ENCODE data around the gene MYO5B. TPM values are rescaled to one million over a fixed set of nuclear protein-coding genes. Genes with fewer than 3 reads are reported as not detected.

MYO5B gene
- total and polyA plus RNA-seq, 9 of the 15 experiments (the other 6 are each of a cell fraction or from before 2014, with no cell fraction given), result 0.07 to 0.42 (median 0.28) TPM

GRCh38 chr18:50163505-50163904 is 31.4 kb downstream of the MYO5B start (continued):
- TF ChIP-seq ELK3 (CRISPR knock-in tag; IDR thresholded peaks at IDR 0.05), result no peak
- no peak for TF ChIP-seq HNRNPH1 (optimal IDR thresholded peaks at IDR 0.05; ENCODE audit: low read depth, low read length)
- TF ChIP-seq, protein P1, sequence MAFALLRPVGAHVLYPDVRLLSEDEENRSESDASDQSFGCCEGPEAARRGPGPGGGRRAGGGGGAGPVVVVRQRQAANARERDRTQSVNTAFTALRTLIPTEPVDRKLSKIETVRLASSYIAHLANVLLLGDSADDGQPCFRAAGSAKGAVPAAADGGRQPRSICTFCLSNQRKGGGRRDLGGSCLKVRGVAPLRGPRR (CRISPR knock-in tag; IDR thresholded peaks at IDR 0.05), result no peak
- TF ChIP-seq CEBPG (CRISPR knock-in tag; IDR thresholded peaks at IDR 0.05), result no peak
- no peak for TF ChIP-seq CEBPG (tag; conservative IDR thresholded peaks at IDR 0.05 in 1 of 2, IDR thresholded peaks at IDR 0.05 in 1 of 2)
- TF ChIP-seq SREBF1 (IDR thresholded peaks at IDR 0.05; ENCODE audit: borderline replicate concordance, low read depth, low read length), result no peak

DNA sequence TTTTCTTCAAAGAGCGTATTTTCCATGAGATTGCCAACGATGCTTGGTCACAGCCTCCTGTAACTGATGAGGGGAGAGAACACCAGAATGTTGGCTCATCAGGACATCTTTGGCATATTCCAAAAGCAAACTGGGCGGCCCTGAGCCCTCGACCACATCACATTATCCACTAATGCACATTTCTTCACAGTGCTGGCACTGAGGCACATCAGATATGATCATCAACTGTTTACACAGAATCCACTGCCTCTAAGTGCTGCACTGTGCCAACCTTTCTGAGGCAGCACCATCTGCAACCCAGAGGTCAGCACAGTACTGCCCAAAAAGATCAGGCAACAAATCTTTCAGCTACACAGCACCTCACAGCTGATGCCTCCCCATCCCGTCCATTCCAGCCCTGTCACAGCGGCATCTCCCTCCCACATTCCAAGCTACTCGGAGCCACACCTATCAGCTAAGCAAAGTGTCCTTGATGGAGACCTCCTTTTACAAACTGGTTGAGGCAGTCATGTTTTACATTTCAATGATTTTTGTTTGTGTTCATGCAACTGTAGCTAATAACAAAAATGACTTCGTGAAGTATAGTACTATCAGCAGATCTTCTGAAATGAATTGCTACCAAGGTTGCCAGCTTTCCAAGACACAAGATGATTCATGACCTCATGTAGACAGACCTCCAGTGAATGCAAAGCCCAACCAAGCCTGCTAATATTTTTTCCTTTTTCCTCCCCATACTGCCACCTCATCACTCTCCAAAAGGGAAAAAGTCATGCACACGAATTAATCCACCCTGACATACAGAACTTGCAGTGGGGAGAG is 32.3 kb downstream of the MYO5B start:
- H3K79me2 ChIP-seq (ENCODE audit: control insufficient read depth, insufficient read depth, low read length), result no peaks in the 10 kb centered on the region
- TF ChIP-seq NFATC3 (IDR thresholded peaks at IDR 0.05), result no peak
- TF ChIP-seq NEUROD1 (IDR thresholded peaks at IDR 0.05; ENCODE audit: borderline replicate concordance, low read depth, low read length, partially characterized antibody), result no peak
- no peak for TF ChIP-seq ELF2 (CRISPR knock-in tag; IDR thresholded peaks at IDR 0.05)
- no peak for TF ChIP-seq SMAD2 (IDR thresholded peaks at IDR 0.05; ENCODE audit: low read depth, low read length)
- no peak for TF ChIP-seq ATF3 (IDR thresholded peaks at IDR 0.05)
- no peak for TF ChIP-seq ATF3 (CRISPR knock-in tag; conservative IDR thresholded peaks at IDR 0.05)
- TF ChIP-seq KLF1 (tag; IDR thresholded peaks at IDR 0.05), result no peak
- TF ChIP-seq, protein P2, sequence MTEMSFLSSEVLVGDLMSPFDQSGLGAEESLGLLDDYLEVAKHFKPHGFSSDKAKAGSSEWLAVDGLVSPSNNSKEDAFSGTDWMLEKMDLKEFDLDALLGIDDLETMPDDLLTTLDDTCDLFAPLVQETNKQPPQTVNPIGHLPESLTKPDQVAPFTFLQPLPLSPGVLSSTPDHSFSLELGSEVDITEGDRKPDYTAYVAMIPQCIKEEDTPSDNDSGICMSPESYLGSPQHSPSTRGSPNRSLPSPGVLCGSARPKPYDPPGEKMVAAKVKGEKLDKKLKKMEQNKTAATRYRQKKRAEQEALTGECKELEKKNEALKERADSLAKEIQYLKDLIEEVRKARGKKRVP (CRISPR knock-in tag; IDR thresholded peaks at IDR 0.05), result no peak
- TF ChIP-seq NBN (IDR thresholded peaks at IDR 0.05; ENCODE audit: low read depth), result no peak
- no peak for TF ChIP-seq MTF1 (CRISPR knock-in tag; IDR thresholded peaks at IDR 0.05; ENCODE audit: borderline replicate concordance)

More for the DNA sequence above, 32.3 kb downstream of the MYO5B start:
- Histone ChIP-seq H3K27me3 (ENCODE audit: control insufficient read depth in 2 of 2, insufficient read depth in 2 of 2, low read length in 2 of 2) (peaks cover 0 to 33% of the 10 kb centered on the region in 2 experiments; a peak in 2 of 5 replicates), H3K4me1 (replicated peaks in 1 of 2; ENCODE audit: control insufficient read depth in 2 of 2, insufficient read depth in 2 of 2, low read length in 2 of 2) (no peaks in the 10 kb centered on the region), H3K36me3 (ENCODE audit: control insufficient read depth, insufficient read depth, low read length) (no peaks in the 10 kb centered on the region), H3K4me3 (no peak overlapping the region), H2AFZ (ENCODE audit: low read depth, low read length) (no peak overlapping the region), H3K4me2 (ENCODE audit: insufficient read depth, low read length) (no peak overlapping the region), H3K27ac (ENCODE audit: extremely low read depth, low read depth, low read length) (no peak overlapping the region), H4K20me1 (replicated peaks; ENCODE audit: control insufficient read depth, insufficient read depth, low read length) (no peaks in the 10 kb centered on the region), H3K9me1 (ENCODE audit: control insufficient read depth, insufficient read depth, low read length) (no peaks in the 10 kb centered on the region), H3K9me3 (replicated peaks; ENCODE audit: control insufficient read depth, insufficient read depth, low read depth, low read length) (no peaks in the 10 kb centered on the region), H3K9ac (ENCODE audit: insufficient read depth in 1 of 2, low read depth in 2 of 2, low read length in 2 of 2) (no peak overlapping the region)
- no TSS peak for BruUV-seq (replicated peaks)
- no peak for ATAC-seq
- in situ Hi-C loops (cut with MboI) (no loop called here), intact Hi-C loops (cut with micrococcal nuclease) (no loop called here)
- WGBS (ENCODE audit: insufficient coverage, low coverage, missing lambda C conversion rate), result 0% methylated on average over 9 of the region's 9 CpGs
- CTCF ChIA-PET (ENCODE audit: low intra/inter-chr PET ratio), result no interaction called here
- POLR2A ChIA-PET, result no interaction called here
- DNase-seq (ENCODE audit: extremely low read depth in 1 of 4, low spot score in 3 of 4), result no peak
- no peak for FAIRE-seq
